ENCODE results near the gene MYLK4. TPM values are rescaled to one million over a fixed set of nuclear protein-coding genes. Genes with fewer than 3 reads are reported as not detected.
A peak's percentile ranks its signal among the peaks of the same experiment; 100 is the strongest.

The MYLK4 gene
- total and polyA plus RNA-seq, 2 of the 13 experiments (the other 11 are each of a cell fraction or from before 2014, with no cell fraction given), result 0.26 to 0.29 TPM

GRCh38 chr6:2634139-2634964, 116.4 kb downstream of the MYLK4 start (continued):
- TF ChIP-seq POGZ (CRISPR knock-in tag; IDR thresholded peaks at IDR 0.05), result no peak
- TF ChIP-seq KAT2B (IDR thresholded peaks at IDR 0.05; ENCODE audit: borderline replicate concordance, low read depth, low read length), result no peak
- TF ChIP-seq ISL2 (CRISPR knock-in tag; IDR thresholded peaks at IDR 0.05), result peak; percentile 53
- TF ChIP-seq FOXA1 (IDR thresholded peaks at IDR 0.05), result no peak
- no peak for TF ChIP-seq FOXA1 (CRISPR knock-in tag; IDR thresholded peaks at IDR 0.05)
- TF ChIP-seq MXI1 (IDR thresholded peaks at IDR 0.05; ENCODE audit: borderline replicate concordance, low read depth, low read length), result no peak
- TF ChIP-seq MZF1 (CRISPR knock-in tag; IDR thresholded peaks at IDR 0.05; ENCODE audit: borderline replicate concordance), result no peak
- no peak for TF ChIP-seq ZSCAN30 (CRISPR knock-in tag; IDR thresholded peaks at IDR 0.05)
- TF ChIP-seq THAP9 (CRISPR knock-in tag; IDR thresholded peaks at IDR 0.05; ENCODE audit: borderline replicate concordance), result 0 out of 2 replicates have a peak, but pooled peaks have one; percentile 50
- TF ChIP-seq ZC3H4 (CRISPR knock-in tag; IDR thresholded peaks at IDR 0.05; ENCODE audit: borderline replicate concordance), result no peak
- no peak for TF ChIP-seq PCBP1 (IDR thresholded peaks at IDR 0.05; ENCODE audit: borderline replicate concordance, low read depth, low read length)
- no peak for TF ChIP-seq CENPBD1 (CRISPR knock-in tag; IDR thresholded peaks at IDR 0.05; ENCODE audit: borderline replicate concordance, low read depth)
- no peak for TF ChIP-seq ZBTB1 (CRISPR knock-in tag; IDR thresholded peaks at IDR 0.05; ENCODE audit: borderline replicate concordance)
- no peak for TF ChIP-seq ZNF432 (CRISPR knock-in tag; IDR thresholded peaks at IDR 0.05; ENCODE audit: borderline replicate concordance)
- TF ChIP-seq BCL6 (CRISPR knock-in tag; IDR thresholded peaks at IDR 0.05), result peak; percentile 35; the same call in 1 of the 2 replicates
- TF ChIP-seq POLR2A (IDR thresholded peaks at IDR 0.05; ENCODE audit: insufficient read depth in 1 of 2, low read depth in 2 of 2, low read length in 2 of 2), result no peak
- no peak for TF ChIP-seq JUNB (CRISPR knock-in tag; IDR thresholded peaks at IDR 0.05; ENCODE audit: borderline replicate concordance)
- TF ChIP-seq DZIP1 (CRISPR knock-in tag; IDR thresholded peaks at IDR 0.05), result no peak
- TF ChIP-seq HNRNPLL (IDR thresholded peaks at IDR 0.05; ENCODE audit: low read depth, low read length, poor library complexity, severe bottlenecking), result peak; percentile 88
- TF ChIP-seq ZNF781 (CRISPR knock-in tag; IDR thresholded peaks at IDR 0.05; ENCODE audit: borderline replicate concordance, not compliant biosample characterization), result no peak
- TF ChIP-seq AKAP8 (CRISPR knock-in tag; IDR thresholded peaks at IDR 0.05), result no peak
- TF ChIP-seq TGIF2 (CRISPR knock-in tag; IDR thresholded peaks at IDR 0.05), result no peak
- TF ChIP-seq TBL1XR1 (IDR thresholded peaks at IDR 0.05; ENCODE audit: borderline replicate concordance, low read length, partially characterized antibody), result no peak
- TF ChIP-seq ZNF747 (CRISPR knock-in tag; IDR thresholded peaks at IDR 0.05; ENCODE audit: borderline replicate concordance), result no peak
- peak; percentile 72; the same call in 1 of the 2 replicates for TF ChIP-seq SMC3 (IDR thresholded peaks at IDR 0.05; ENCODE audit: low read length)

All from HepG2 (cell line).